Measurements from ENCODE around the gene RFFL. TPM values are rescaled to one million over a fixed set of nuclear protein-coding genes. Genes with fewer than 3 reads are reported as not detected.

RFFL gene
- total and polyA plus RNA-seq, 9 of the 15 experiments (the other 6 are each of a cell fraction or from before 2014, with no cell fraction given), result 3.4 to 18.1 (median 12.8) TPM

GRCh38 chr17:35051183-35051578 is 12.3 kb downstream of the RFFL start (continued):
- TF ChIP-seq RERE (CRISPR knock-in tag; IDR thresholded peaks at IDR 0.05; ENCODE audit: borderline replicate concordance) (no peak), PATZ1 (CRISPR knock-in tag; IDR thresholded peaks at IDR 0.05; ENCODE audit: borderline replicate concordance) (no peak), ARID4B (CRISPR knock-in tag; IDR thresholded peaks at IDR 0.05) (no peak), THAP7 (CRISPR knock-in tag; IDR thresholded peaks at IDR 0.05) (no peak), MEF2D (tag; conservative IDR thresholded peaks at IDR 0.05; ENCODE audit: low read depth) (0 out of 2 replicates have a peak, but pooled peaks have one; percentile 23), ZNF584 (CRISPR knock-in tag; IDR thresholded peaks at IDR 0.05; ENCODE audit: low read depth) (0 out of 2 replicates have a peak, but pooled peaks have one; percentile 25), ZNF57 (CRISPR knock-in tag; IDR thresholded peaks at IDR 0.05) (no peak), ZNF217 (CRISPR knock-in tag; IDR thresholded peaks at IDR 0.05) (no peak), SAP30 (IDR thresholded peaks at IDR 0.05; ENCODE audit: borderline replicate concordance, insufficient read depth, low read depth, low read length, poor library complexity, severe bottlenecking) (no peak), NCOA1 (IDR thresholded peaks at IDR 0.05; ENCODE audit: low read depth) (no peak), MNT (conservative IDR thresholded peaks at IDR 0.05) (peak; percentile 33 to 66; a peak in 3 of 4 replicates), HMG20A (CRISPR knock-in tag; conservative IDR thresholded peaks at IDR 0.05) (no peak)

Data from K562 (cell line).